ENCODE measurements around the gene PRKN. TPM values are rescaled to one million over a fixed set of nuclear protein-coding genes. Genes with fewer than 3 reads are reported as not detected.

The PRKN gene
- total and polyA plus RNA-seq, 2 experiments from 2014 or later = 11.7 to 28.1 TPM

DNA sequence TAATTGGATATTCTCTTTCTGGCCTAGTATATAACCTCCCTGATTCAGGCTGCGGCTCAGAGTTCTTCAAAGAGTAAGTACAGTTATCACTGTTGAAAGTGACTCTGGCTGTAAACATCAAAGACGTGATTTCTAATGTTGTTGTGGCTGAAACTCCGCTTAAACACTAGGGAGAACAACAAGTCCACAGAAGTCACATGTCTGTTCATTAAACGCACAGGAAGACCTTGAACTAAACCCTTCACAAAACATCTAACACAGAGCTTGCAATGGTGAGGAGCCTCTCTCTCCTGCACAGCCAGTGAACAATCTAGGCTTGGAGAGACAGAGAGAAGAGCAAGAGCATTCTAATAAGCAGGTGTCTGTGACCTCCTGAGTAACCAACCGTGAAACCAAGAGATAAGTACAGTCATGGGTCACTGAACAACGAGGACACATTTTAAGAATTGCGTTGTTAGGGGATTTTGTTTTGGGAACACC lies 249.3 kb downstream of the PRKN start:
- no peak for TF ChIP-seq CTCF (IDR thresholded peaks at IDR 0.05; ENCODE audit: low read depth, low read length)
- Histone ChIP-seq H3K4me1 (ENCODE audit: low read depth) (peaks cover 22% of the 10 kb centered on the region), H3K27me3 (no peaks in the 10 kb centered on the region), H3K36me3 (no peaks in the 10 kb centered on the region), H3K9me3 (ENCODE audit: low read depth) (no peaks in the 10 kb centered on the region), H3K27ac (no peak overlapping the region), H3K4me3 (no peak overlapping the region)
- no peak for DNase-seq (ENCODE audit: low read depth in 1 of 2, low spot score in 1 of 2)

- TF ChIP-seq CTCF (IDR thresholded peaks at IDR 0.05; ENCODE audit: low read depth, low read length) = no peak
- no peak for DNase-seq (ENCODE audit: low read depth in 1 of 2, low spot score in 1 of 2)
- peaks cover 6% of the 10 kb centered on the region for H3K4me1 ChIP-seq (ENCODE audit: low read depth)
- H3K9me3 ChIP-seq (ENCODE audit: low read depth) = no peaks in the 10 kb centered on the region
- H3K36me3 ChIP-seq = no peaks in the 10 kb centered on the region
- no peaks in the 10 kb centered on the region for H3K27me3 ChIP-seq
- H3K27ac ChIP-seq = no peak overlapping the region
- H3K4me3 ChIP-seq = no peak overlapping the region
Measured at GRCh38 chr6:162474722-162475121, 252.8 kb downstream of the PRKN start.

DNA sequence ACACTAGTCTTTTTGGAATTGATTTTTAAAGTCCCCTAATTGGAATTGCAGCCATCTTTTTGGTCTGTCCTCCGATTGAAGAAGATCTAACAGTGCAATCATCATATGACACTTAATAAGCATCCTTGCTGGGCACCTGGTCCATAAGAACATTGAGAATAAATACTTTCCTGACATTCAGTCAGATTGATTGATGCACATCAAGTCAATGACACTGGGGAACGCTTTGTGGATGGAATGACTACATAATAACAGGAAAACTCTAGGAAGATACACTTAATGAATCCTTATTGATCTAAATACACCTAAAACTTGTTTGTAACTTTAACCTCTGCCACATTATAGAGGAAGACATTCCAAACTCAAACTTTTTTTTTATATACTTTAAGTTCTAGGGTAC lies 255.7 kb downstream of the PRKN start:
- H3K4me1 ChIP-seq (ENCODE audit: low read depth) = no peaks in the 10 kb centered on the region
- DNase-seq (ENCODE audit: low read depth in 1 of 2, low spot score in 1 of 2) = no peak
- H3K27me3 ChIP-seq = no peaks in the 10 kb centered on the region
- no peak for TF ChIP-seq CTCF (IDR thresholded peaks at IDR 0.05; ENCODE audit: low read depth, low read length)
- no peak overlapping the region for H3K27ac ChIP-seq
- H3K9me3 ChIP-seq (ENCODE audit: low read depth) = no peaks in the 10 kb centered on the region
- H3K4me3 ChIP-seq = no peak overlapping the region
- H3K36me3 ChIP-seq = no peaks in the 10 kb centered on the region

DNA sequence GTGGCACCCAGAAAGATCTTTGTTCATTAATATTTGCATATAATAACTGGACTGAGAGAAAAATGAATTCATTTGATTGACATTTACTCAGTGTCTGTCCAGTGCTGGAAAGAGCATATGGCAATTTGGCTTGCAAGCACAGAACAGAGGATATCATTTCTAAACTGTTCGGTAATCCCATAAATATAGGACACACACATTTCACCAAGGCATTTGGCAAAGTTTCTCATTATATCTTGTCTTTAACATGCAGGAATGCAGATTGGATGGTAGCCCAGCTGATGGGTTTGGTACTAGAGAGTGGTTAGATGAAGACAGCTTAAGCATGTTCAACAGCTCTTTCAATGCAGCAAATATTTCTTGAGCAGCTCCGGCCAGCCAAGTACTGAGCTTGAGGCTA lies 259.2 kb downstream of the PRKN start:
- H3K27me3 ChIP-seq = no peaks in the 10 kb centered on the region
- DNase-seq (ENCODE audit: low read depth in 1 of 2, low spot score in 1 of 2) = peak in 1 of 2 donors; percentile 55
- no peaks in the 10 kb centered on the region for H3K4me1 ChIP-seq (ENCODE audit: low read depth)
- H3K4me3 ChIP-seq = no peak overlapping the region
- no peaks in the 10 kb centered on the region for H3K36me3 ChIP-seq
- TF ChIP-seq CTCF (IDR thresholded peaks at IDR 0.05; ENCODE audit: low read depth, low read length) = no peak
- H3K27ac ChIP-seq = no peak overlapping the region
- no peaks in the 10 kb centered on the region for H3K9me3 ChIP-seq (ENCODE audit: low read depth)

DNA sequence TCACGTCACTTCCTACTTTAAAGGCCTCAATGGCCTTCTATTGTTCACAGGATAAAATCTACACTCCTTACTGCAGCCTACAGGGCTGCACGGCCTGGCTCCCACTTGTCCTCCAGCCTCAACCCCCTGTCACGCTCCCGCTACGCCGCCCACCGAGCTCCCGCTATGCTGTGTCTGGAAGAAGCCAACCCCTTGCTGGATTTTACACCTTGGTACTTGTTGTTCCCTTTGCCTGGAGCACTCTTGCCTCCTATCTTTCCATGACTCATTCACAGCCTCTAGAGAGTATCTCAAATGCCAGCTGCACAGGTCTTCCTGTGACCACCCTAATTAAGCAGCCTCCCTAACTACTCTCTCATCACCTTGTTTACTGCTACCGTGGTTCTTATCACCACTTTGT lies 259.9 kb downstream of the PRKN start:
- Histone ChIP-seq H3K36me3 (no peaks in the 10 kb centered on the region), H3K9me3 (ENCODE audit: low read depth) (no peaks in the 10 kb centered on the region), H3K27ac (no peak overlapping the region), H3K27me3 (no peaks in the 10 kb centered on the region), H3K4me3 (no peak overlapping the region), H3K4me1 (ENCODE audit: low read depth) (no peaks in the 10 kb centered on the region)
- no peak for TF ChIP-seq CTCF (IDR thresholded peaks at IDR 0.05; ENCODE audit: low read depth, low read length)
- no peak for DNase-seq (ENCODE audit: low read depth in 1 of 2, low spot score in 1 of 2)

DNA sequence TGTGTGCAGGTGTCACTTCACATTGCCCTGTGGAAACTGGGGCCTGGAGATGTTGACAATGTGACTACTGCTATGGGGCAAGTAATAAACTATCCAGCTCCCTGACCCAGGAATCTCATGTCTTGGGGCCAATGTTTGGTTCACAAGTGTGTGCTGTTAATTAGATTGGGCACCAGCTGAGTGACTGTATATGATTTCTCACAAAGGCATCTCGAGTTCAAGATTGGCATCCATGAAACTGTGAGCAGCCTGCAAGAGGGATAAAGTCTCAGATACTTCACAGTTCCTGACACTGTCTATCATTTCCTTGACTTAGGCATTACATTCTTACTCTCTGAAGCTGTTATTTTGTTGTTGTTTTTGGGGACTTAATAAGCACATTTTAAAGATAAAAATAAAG lies 264.0 kb downstream of the PRKN start:
- H3K36me3 ChIP-seq = no peaks in the 10 kb centered on the region
- TF ChIP-seq CTCF (IDR thresholded peaks at IDR 0.05; ENCODE audit: low read depth, low read length) = no peak
- H3K27ac ChIP-seq = no peak overlapping the region
- DNase-seq (ENCODE audit: low read depth in 1 of 2, low spot score in 1 of 2) = no peak
- no peaks in the 10 kb centered on the region for H3K27me3 ChIP-seq
- no peak overlapping the region for H3K4me3 ChIP-seq
- H3K4me1 ChIP-seq (ENCODE audit: low read depth) = no peaks in the 10 kb centered on the region
- H3K9me3 ChIP-seq (ENCODE audit: low read depth) = no peaks in the 10 kb centered on the region
